Measurements from ENCODE around the gene RSPH1. TPM values are rescaled to one million over a fixed set of nuclear protein-coding genes. Genes with fewer than 3 reads are reported as not detected.

RSPH1 gene
- polyA plus RNA-seq, 3 donors = 12.4 to 16.0 (median 14.2) TPM

DNA sequence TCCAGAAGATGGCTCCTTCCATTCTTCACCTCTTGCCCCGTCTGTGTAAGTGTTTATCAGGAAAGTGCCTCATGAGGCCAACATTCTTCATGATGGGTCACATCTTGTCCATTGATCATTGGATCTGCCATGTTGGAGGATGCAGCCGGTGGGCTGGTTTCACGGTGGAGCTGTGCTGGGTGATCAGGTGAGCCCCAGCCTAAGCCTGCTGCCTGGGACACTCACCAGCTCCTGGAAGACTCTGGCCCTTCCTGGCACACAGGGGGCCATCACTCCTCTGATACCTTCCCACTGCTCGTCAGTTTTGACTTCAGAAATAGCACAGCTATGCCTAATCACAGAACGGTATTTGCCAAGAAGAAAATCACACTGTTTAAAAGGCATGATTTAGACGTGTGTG, 54.1 kb downstream of the RSPH1 start:
- no peak for DNase-seq (ENCODE audit: extremely low read depth in 1 of 11, low read depth in 9 of 11, low spot score in 4 of 11)

GRCh38 chr21:42440187-42440792, 55.7 kb downstream of the RSPH1 start:
- no peak for DNase-seq (ENCODE audit: extremely low read depth in 1 of 11, low read depth in 9 of 11, low spot score in 4 of 11)

DNA sequence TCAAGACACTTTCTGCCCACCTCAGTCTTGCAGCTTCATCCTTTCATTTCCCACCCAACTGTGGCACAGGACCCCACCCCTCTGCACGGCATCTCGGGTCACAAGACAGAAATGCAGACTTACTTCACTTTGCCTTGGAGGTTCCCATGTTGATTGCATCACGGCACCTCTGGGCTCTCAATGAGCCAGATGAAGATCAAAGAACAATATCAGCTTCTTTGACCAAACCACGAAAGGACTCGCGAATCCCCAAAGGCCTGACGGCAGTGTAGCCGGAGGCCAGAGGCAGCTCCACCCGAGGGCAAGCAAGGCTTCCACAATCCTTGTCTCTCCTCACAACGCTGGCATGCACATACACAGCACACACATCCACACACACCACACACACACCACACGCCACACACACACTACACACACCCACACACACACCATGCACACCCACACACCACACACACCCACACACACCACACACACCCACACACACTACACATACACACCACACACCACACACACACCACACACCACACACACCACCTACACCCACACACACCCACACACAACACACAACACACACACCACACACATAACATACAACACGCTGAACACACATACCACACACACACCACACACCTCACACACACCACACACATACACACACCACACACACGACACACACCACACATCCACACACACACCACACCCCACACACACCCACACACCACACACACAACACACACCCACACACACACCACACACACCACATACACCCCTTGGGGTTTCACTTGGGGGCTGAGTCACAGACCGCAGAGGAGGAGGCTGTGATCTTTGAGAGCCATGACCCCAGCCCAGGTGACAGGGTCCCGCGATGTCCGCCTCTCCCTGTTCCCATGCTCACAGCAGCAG, 56.5 kb downstream of the RSPH1 start:
- no peak for DNase-seq (ENCODE audit: extremely low read depth in 1 of 11, low read depth in 9 of 11, low spot score in 4 of 11)

- no peak for DNase-seq (ENCODE audit: extremely low read depth in 1 of 11, low read depth in 9 of 11, low spot score in 4 of 11)
Measured at GRCh38 chr21:42438316-42439205, 57.5 kb downstream of the RSPH1 start.

DNA sequence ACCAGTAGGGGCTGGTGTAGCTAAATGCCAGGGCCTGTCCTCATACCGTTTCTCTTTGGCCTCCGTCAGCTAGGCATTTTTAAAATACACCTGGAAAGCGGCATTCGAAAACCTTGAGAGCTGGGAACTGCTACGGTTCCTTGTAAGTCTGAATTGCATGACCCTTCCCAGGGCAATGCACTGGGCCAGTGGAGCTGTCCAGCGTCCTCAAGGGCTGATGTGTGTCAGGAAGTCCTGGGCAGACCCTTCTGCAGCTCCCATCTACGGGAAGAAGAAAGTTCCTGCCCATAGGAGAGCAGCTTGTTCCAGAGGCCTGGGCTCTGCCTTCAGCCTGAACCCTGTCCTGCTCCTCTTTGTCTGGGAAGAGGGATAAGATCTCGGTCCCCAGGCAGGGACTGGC, 58.2 kb downstream of the RSPH1 start:
- DNase-seq (ENCODE audit: extremely low read depth in 1 of 11, low read depth in 9 of 11, low spot score in 4 of 11) = peak in 1 of 11 donors; percentile 54

DNA sequence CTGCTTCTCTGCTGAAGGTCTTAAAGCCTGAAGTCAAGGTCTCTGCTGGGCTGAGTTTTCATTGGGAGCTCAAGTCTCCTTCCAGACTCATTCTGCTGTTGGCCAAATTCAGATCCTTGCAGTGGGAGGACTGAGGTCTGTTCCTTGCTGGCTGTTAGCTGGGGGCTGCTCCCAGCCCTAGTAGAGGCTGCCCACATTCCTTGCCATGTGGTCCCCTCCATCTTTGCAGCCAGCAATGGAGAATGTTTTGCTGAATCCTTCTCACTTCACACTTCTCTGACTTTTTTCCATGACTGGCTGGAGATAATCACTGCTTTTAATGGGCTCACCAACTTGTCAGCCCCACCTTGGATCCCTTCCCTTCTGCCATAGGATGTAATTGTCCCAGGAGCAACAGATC, 59.1 kb downstream of the RSPH1 start:
- DNase-seq (ENCODE audit: extremely low read depth in 1 of 11, low read depth in 9 of 11, low spot score in 4 of 11) = no peak

GRCh38 chr21:42435833-42436232, 60.2 kb downstream of the RSPH1 start:
- no peak for DNase-seq (ENCODE audit: extremely low read depth in 1 of 11, low read depth in 9 of 11, low spot score in 4 of 11)

- DNase-seq (ENCODE audit: extremely low read depth in 1 of 11, low read depth in 9 of 11, low spot score in 4 of 11) = no peak
Measured at GRCh38 chr21:42435401-42435800, 60.6 kb downstream of the RSPH1 start.

DNA sequence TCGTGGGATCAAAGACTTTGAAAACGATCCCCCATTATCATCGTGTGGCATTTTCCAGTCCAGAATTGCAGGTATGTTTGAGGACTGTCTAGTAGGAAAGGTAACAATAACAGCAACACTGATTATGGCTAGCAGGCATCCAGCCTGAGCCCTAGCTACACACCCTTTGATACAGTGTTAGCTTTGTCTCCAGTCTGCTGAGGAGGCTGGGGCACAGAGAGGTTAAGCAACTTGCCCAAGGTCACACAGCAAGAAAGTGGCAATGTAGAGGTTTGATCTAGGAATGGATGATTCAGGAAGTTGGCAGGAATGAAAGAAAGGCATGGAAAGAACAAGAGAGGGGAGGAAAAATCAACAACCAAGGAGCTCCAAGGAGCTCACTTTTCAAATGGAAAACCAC, 61.1 kb downstream of the RSPH1 start:
- no peak for DNase-seq (ENCODE audit: extremely low read depth in 1 of 11, low read depth in 9 of 11, low spot score in 4 of 11)

DNA sequence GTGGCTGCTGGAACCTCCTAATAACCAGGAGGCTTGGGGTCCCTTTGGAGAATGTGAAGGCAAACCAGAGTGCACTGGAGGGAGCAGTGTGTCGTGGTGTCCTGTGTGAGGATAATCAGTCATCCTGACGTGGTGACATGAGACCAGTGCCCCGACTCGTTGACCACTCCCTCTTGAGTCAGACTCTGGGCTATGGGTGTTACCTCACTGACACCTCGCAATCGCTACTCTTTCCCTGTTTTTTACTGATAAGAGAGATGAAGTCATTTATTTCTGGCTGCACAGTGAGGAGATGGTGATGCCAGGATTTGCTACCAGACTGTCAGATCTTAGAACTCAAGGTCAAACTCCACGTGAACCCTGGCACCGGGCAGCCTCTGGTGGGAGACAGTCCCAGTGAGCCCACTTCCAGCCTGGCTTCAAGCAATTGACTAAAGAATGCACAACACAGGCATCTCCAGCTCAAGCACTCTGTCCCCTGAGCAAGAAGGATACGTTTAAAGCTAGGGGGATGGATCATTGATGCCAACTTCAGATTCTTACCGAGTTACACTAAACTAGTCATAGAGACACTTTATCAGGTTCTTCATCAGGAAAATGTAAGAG, 62.0 kb downstream of the RSPH1 start:
- DNase-seq (ENCODE audit: extremely low read depth in 1 of 11, low read depth in 9 of 11, low spot score in 4 of 11) = no peak

GRCh38 chr21:42432695-42433094, 63.3 kb downstream of the RSPH1 start:
- no peak for DNase-seq (ENCODE audit: extremely low read depth in 1 of 11, low read depth in 9 of 11, low spot score in 4 of 11)

GRCh38 chr21:42431196-42431595, 64.8 kb downstream of the RSPH1 start:
- DNase-seq (ENCODE audit: extremely low read depth in 1 of 11, low read depth in 9 of 11, low spot score in 4 of 11) = no peak

GRCh38 chr21:42430521-42430920, 65.5 kb downstream of the RSPH1 start:
- DNase-seq (ENCODE audit: extremely low read depth in 1 of 11, low read depth in 9 of 11, low spot score in 4 of 11) = no peak

- no peak for DNase-seq (ENCODE audit: extremely low read depth in 1 of 11, low read depth in 9 of 11, low spot score in 4 of 11)
Measured at GRCh38 chr21:42429856-42430255, 66.2 kb downstream of the RSPH1 start.

DNA sequence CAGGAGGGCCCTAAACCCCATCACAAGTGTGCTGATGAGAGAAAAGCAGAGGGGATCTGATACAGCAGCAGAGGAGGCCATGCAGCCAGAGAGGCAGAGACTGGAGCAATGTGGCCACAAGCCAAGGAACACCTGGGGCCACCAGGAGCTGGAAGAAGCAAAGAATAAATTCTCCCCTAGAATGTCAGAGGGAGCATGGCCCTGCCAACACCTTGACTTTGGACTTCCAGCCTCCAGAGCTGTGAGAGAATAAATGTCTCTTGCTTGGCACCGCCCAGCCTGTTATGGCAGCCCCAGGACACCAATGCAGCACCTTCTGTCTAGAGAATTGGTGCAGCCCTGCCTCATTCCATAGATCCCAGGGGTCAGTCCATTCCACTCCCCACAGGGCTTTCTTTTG, 67.0 kb downstream of the RSPH1 start:
- DNase-seq (ENCODE audit: extremely low read depth in 1 of 11, low read depth in 9 of 11, low spot score in 4 of 11) = no peak

- DNase-seq (ENCODE audit: extremely low read depth in 1 of 11, low read depth in 9 of 11, low spot score in 4 of 11) = no peak
Measured at GRCh38 chr21:42427809-42428419, 68.1 kb downstream of the RSPH1 start.

DNA sequence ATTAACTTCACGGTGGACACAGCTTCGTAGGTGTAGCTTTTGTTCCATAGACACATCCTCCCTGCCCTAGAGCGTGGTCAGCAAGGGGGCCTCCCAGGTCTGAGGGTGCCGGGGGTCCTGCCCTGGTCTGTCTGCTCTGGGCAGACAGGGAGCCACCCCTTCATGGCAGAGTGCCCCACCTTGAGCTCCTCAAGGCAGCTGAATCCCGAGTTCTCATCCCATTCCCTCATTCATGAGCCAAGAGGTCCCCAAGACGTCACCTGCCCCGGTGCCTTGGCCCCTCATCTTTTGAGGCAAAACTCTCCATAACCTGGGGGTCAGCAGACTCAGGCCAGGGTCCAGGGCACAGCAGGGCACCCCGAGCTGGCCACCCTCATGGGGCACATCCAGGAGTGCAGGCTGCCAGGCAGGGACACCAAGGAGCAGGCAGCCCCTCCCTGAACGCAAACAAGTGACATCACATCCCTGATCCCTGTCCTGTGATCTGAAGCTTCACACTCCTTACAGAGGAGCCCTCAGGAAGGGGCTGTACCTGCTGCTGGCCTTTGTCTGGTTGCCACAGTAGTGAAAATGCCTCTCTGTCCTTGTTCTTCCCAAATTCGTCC, 69.0 kb downstream of the RSPH1 start:
- no peak for DNase-seq (ENCODE audit: extremely low read depth in 1 of 11, low read depth in 9 of 11, low spot score in 4 of 11)

DNA sequence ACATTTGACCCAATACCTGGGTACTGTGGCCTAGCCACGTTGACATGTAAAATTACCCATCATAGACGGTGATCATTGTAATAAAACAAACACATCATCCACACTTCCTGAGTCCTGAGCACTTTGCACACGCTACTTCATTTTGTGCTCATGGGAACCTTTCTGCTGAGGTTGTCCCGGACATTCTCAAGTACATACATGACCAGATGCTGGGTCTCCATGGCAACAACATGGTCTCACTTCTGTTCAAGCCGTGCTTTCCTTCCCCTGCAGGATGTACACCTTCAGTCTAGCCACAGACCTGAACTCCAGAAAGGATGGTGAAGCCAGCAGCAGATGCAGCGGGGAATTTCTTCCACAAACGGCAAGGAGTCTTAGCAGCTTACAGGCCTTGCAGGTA, 69.6 kb downstream of the RSPH1 start:
- no peak for DNase-seq (ENCODE audit: extremely low read depth in 1 of 11, low read depth in 9 of 11, low spot score in 4 of 11)

GRCh38 chr21:42425591-42425990, 70.4 kb downstream of the RSPH1 start:
- no peak for DNase-seq (ENCODE audit: extremely low read depth in 1 of 11, low read depth in 9 of 11, low spot score in 4 of 11)
